NCI-H524 treated with DMSO at 0.1 percent for 48 hours (cell line): Measurements from ENCODE around the gene HOXC9.

ENCODE experiments used
- DNase-seq: peaks from one replicate; lab custom pipeline; 2025; lab: John Stamatoyannopoulos, UW

HOXC9 gene

DNA sequence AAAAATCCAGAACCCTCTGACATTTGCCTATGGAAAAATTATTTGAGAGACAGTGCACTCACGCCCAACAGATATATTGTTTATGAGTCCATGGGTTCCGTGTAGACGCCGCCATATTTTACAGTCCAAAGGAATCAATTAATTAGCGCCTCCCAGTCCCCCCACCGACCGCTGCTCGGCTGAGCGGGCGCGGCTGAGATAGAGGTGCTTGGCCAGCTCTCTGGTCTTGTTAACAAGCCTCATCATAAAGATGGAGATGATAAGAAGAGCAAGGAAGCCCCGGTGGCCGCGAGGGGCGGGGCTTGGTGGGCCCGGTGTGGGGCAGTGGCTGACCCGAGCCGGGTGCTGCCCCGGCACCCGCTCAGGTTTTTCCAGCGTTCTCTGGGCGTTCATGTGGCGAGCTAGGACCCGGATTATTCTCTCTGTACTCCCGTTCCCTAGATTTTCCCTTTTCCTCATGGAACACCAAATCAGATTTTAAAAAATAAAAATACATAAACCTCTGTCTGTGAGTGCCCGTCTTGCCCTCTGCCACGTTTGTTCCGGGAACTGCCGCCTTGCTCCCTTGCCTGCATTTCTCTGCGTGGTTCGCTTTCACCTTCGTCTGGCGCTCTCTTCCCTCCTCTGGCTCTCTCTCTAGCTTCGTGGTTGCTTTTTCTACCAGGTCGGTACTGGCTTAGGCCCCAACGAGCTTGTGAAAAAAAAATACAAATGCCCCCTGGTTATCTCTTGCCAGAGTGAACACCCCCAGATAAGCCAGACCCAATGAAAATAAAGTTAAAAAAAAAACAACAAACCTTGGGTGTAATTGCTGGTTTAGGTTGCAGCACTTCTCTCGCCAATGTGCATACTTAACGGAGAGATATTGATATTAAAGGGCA is 36.3 kb upstream of the HOXC9 start:
- no peak for DNase-seq

- DNase-seq: no peak
These were observed 35.6 kb upstream of the HOXC9 start for GRCh38 chr12:53964315-53964713.

GRCh38 chr12:53965281-53966084 is 34.5 kb upstream of the HOXC9 start:
- no peak for DNase-seq

DNA sequence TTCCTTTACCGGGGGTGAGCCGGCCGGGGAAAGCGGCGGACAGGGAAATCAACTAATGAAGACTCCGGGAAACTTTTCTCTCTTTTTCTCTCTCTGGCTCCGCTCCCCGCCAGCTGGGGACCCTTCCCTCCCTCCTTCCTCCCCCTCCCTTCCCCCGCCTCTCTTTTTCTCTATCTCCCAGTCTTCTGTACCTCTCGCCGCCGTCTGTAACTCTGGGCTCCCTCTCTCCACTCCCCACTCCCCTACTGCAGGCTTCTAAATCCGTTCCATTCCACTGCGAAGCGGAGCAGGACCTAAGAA is 33.9 kb upstream of the HOXC9 start:
- no peak for DNase-seq

DNA sequence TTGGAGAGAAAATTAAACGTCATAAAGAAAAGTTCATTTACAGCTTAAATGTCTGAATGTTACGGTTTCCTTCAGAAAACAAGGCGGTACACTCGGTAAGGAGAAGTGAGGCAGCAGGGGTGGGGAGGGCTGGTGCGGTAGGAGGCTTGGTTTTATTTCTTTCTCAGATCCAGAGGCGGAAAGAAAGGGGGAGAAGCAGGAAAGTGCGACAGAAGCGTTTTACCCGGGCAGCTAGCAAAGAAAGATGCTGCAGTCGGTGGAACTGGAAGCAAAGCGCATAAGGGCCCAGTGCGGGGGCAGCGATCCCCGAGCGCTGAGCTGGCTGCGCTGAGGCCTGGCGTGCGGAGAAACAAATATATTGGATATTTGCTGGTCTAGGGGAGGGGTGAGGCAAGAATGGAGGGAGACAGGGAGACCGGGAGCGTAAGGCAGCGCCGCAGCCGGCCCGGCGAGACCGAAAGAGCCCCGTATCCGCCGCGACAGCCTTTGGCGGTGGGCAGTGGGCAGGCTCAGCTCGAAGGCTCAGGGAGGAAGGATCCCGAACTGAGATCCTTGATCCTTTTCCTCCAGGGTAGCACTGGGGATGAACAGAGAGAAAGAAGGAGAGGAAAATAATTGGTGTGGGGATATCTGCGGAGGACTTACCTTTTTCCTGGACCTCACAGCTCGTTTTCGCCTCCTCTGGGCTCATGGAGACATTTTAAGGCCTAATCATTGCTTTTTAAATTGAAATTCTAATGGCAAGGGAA is 33.4 kb upstream of the HOXC9 start:
- DNase-seq: no peak

DNA sequence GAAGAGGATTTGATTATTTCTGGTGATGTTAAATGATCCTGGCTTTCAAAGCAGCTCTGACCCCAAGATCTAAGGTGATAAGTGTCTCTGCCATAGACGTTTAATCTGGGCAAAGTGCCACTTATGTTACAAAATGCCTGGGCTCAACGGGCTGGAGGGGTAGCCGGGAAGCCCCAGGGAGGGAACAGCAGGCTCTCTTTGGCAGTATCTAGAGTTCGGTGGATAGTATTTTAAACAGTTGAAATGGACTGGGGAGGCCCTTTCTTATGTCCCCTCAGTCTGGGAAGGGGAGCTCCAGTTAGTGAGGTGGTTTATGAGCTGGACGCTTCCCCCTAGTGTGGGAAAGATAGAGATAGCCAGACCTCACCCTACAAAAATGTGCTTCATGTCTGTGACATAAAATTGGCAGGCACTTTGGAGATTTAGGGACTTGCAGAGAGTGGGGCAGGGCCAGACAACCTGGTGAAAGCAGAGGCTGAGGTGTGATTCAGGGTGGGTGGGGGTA is 32.5 kb upstream of the HOXC9 start:
- peak; percentile 36 for DNase-seq

DNA sequence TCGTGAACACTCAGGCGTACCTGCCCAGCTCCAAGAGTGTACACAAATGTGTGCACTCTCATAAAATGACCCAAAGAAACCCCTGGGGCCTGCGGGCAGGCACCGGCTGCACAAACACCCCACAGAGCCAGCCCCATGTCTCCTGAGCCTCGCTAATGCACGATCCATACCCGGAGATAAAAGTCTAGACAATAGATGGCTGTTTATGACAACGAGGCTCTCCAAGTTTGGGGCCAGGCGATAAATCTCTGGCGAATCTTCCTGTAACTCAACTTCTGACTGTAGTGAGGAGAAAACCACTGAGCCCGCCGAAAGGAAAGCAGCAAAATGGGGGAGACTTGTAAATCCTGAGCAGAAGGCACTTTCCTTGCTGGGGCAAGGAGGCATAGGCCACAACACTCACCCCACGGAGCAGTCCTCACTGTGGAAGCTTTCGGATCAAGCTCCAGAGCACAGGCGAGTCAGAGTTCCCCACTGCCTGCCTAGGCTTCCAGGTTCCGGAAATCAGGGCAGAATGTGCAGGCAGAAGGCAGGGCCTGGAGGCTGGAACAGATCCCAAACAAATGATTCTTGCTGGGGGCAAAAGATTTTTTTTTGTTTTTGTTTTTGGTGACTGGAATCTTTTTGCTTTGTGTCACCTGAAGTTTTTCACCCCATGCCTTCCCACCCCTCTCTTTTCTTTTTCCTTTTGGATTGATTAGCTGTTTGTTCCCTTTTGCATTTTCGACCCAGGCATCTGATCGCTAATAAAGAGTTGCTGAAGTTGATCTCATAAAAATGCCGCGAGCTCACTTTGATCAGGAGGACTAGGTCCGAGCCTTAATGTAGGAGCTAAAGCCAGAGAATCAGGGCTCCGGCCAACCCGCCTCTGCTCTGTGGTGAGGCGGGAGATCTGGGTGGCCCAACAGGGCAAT is 31.5 kb upstream of the HOXC9 start:
- no peak for DNase-seq

- DNase-seq: no peak
These were observed 30.2 kb upstream of the HOXC9 start for GRCh38 chr12:53969588-53970259.

DNA sequence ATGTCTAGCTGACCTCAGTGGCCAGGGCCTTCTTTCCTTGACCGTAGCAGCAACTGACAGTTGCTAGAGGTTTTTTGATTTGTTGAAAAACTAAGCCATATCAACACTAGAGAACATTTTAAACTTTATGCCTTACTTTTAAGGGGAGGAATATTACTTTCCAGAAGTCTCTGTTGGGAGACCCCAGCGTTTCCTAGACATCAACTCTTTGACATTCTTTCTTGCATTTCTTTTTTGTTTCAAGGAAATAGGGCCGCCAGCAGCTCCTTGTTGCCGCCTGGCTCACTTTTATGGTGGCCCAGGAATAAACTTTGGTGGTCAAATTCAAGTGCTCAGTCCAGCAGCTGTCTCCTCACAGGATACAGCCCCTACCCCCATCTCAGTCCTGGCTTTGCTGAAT is 29.5 kb upstream of the HOXC9 start:
- DNase-seq: no peak

GRCh38 chr12:53971129-53971528 is 28.8 kb upstream of the HOXC9 start:
- no peak for DNase-seq

DNA sequence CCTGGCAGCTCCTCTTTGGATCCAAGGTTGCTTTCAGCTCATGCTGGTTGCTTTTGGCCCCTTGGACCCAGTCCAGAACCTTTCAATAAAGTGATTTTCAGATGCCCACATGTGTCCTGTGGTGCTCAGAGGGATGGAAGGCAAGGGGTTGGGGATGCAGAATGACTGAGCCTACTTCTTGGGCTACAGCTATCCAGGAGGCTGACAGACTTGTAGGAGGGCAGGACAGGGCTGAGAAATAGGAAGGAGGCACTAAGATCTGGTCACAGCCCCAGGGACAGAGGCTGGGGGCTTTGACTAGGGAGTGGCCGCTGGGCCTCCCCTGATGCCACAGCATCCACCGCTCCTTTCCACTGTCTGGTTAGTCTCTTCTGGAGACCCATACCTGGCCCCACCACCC is 28.3 kb upstream of the HOXC9 start:
- no peak for DNase-seq

DNA sequence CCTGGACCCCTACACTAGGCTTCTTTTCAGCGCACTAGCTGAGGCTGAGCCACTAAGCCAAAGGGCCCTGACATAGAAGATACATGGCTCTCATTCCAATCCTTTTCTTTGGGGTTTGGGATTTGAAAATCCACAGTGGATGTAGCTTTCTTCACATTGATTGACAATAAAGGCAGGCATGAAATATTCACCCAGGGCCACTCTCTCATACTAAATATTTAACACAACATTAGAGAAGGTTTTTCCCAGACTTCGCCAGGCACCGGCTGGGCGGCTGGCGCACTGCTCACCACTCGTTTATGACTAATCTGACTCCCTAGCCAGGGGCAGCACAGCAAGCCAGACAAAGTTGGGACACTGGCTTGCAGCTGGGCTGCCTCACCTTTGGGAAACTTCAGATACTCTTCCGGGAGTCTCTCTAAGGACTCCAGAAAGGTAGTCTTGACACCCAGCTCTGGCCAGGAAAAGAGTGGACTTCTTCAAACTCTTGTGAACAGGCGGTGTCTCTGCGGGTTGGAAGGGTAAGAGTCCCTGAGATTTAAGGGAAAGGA is 27.7 kb upstream of the HOXC9 start:
- no peak for DNase-seq

DNA sequence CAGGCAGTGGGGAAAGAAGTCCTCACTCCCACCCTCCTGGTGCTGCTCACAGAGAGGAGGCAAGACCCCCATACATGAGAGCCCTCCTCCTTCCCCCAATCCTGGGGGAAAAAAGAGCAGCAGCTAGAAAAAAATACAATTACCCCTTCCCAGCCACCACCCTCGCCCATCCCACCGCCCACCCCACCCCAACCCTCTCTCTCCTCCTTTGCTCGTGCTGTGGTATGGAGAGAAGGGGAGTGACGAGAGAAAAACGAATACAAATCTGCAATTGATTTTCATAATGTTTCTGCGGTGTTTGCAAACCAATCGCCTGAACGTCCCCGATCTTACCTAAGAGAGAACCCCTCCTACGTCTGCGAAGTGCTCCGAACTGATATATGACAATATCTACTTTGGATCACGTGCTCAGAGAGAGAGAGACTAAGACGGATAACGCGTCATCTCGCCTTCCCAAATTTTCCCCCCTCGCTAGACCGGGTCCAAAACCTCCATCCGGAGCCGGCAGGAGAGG is 27.2 kb upstream of the HOXC9 start, which contains the start of gene HOXC11:
HOXC11 (plus strand) TSS at position 405 of the 514 bp plus-strand sequence. CDS start 116 bp downstream, outside the sequence.
- DNase-seq: no peak

- DNase-seq: no peak
These were observed 26.5 kb upstream of the HOXC9 start for GRCh38 chr12:53973236-53974042.

GRCh38 chr12:53974084-53975063 is 25.6 kb upstream of the HOXC9 start, which contains the start of gene HOTAIR:
TSS of gene HOTAIR (minus strand) at chr12:53974954.
- no peak for DNase-seq

GRCh38 chr12:53975064-53975471 is 24.9 kb upstream of the HOXC9 start:
- DNase-seq: no peak

DNA sequence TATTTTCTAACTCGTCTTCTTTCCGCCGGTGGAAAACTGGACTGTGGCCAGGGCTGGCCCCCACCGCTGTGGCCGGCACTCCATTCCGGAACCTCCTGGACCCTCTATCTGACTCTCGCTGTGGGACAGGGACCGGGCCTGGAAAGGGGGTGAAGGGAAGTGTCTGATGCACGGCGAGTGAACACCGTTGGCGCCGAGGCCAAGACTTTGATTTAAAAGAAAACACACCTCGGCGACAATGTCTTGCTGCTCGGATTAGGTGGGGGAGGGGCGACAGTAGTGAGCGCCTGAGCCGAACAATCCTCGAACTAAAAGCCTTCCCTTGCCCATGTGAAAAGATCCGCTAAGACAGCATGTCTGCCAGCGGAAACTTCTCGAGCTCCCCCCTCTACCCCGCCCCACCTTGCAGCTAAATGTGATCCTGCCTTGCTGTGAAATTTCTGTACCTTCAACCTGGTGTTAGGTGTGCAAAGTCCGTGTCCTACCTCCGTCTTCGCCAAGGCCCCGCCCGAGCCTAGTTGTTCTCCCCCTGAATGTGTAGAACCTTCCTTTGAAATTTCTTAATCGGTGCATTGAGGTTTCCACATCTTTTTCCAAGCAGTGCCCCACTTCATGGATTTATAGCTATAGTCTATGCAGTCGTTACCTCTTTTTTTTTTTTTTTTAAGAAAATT is 24.3 kb upstream of the HOXC9 start:
- no peak for DNase-seq
